ENCODE results near the gene LCE1A.

DNA sequence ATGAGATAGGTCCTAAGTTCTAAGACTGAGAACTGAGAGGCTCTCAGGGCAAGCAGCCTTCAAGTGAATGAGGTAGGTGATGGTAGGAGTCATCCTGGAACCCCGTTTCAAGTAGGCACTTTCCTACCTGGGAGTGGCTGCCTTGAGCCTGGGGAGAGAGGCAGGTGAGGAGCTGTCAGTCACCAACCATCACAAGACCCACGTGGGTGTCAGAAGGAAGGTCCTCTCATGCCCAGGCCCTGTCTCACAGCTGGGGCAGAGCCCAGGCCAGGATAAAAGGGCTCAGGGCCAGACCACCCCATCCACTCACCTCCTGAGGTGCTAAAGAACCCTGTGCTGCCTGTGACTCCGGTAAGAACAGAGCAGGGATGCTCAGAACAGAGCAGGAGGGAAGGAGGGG is 30.9 kb upstream of the LCE1A start, which contains the start of gene LCE1D:
- TF ChIP-seq, protein P1, sequence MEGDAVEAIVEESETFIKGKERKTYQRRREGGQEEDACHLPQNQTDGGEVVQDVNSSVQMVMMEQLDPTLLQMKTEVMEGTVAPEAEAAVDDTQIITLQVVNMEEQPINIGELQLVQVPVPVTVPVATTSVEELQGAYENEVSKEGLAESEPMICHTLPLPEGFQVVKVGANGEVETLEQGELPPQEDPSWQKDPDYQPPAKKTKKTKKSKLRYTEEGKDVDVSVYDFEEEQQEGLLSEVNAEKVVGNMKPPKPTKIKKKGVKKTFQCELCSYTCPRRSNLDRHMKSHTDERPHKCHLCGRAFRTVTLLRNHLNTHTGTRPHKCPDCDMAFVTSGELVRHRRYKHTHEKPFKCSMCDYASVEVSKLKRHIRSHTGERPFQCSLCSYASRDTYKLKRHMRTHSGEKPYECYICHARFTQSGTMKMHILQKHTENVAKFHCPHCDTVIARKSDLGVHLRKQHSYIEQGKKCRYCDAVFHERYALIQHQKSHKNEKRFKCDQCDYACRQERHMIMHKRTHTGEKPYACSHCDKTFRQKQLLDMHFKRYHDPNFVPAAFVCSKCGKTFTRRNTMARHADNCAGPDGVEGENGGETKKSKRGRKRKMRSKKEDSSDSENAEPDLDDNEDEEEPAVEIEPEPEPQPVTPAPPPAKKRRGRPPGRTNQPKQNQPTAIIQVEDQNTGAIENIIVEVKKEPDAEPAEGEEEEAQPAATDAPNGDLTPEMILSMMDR (IDR thresholded peaks at IDR 0.05; ENCODE audit: control extremely low read depth in 1 of 3, insufficient read depth in 1 of 3, low read depth in 1 of 3, low read length in 3 of 3) = no peak
- no peak for TF ChIP-seq GTF2F1 (IDR thresholded peaks at IDR 0.05; ENCODE audit: borderline replicate concordance, low read depth, low read length)
- no peak for TF ChIP-seq EZH2 (IDR thresholded peaks at IDR 0.05; ENCODE audit: low read depth, low read length, severe bottlenecking)
- no peak for TF ChIP-seq BACH1 (IDR thresholded peaks at IDR 0.05; ENCODE audit: low read length)
